H1 (cell line): ENCODE measurements around the gene MED13. TPM values are rescaled to one million over a fixed set of nuclear protein-coding genes. Genes with fewer than 3 reads are reported as not detected.
A peak's percentile ranks its signal among the peaks of the same experiment; 100 is the strongest.

Source experiments
- CTCF ChIA-PET: fragments of 300-600 bp; sonication (Branson Sonifier 250); formaldehyde crosslinking; loops from one replicate; lab custom pipeline; 2021; ENCODE audit not compliant: partially characterized antibody; lab: Charles Lee
- POLR2A ChIA-PET: fragments of 300-600 bp; sonication (Branson Sonifier 250); formaldehyde crosslinking; loops from one replicate; lab custom pipeline; 2021; ENCODE audit warnings: inconsistent platforms; ENCODE audit not compliant: partially characterized antibody; lab: Charles Lee
- DNase-seq, 2 experiments: peaks; one replicate each; pipeline versions ENCODE4 v3.0.0 to v3.0.0-alpha.2; 2010 to 2022; ENCODE audit warnings: low spot score in 2 of 2, low read depth in 1 of 2, mixed read lengths in 1 of 2
- FAIRE-seq: peaks from 2 replicates; lab custom pipeline; 2011; peaks lifted over from hg19 to GRCh38; lab: Jason Lieb, UNC
- H2AFZ ChIP-seq: 2 replicates; pipeline ENCODE4 v1.8.1; 2012; ENCODE audit warnings: low read length, inconsistent platforms
- H2AK5ac ChIP-seq: 2 replicates; pipeline ENCODE4 v1.6.1; 2013; ENCODE audit warnings: low read depth, low read length
- H2BK120ac ChIP-seq: replicated peaks from 2 replicates; pipeline ENCODE3; 2013; ENCODE audit warnings: low read depth, low read length, inconsistent platforms
- H2BK12ac ChIP-seq: 2 replicates; pipeline ENCODE4 v1.6.1; 2013; ENCODE audit warnings: low read depth, low read length
- H2BK15ac ChIP-seq: 2 replicates; pipeline ENCODE4 v1.6.1; 2013; ENCODE audit warnings: low read length
- H2BK20ac ChIP-seq: 2 replicates; pipeline ENCODE4 v1.6.1; 2013; ENCODE audit warnings: low read length
- H2BK5ac ChIP-seq: 2 replicates; pipeline ENCODE4 v1.6.1; 2013; ENCODE audit warnings: low read depth, low read length
- H3K14ac ChIP-seq: 2 replicates; pipeline ENCODE4 v1.6.1; 2013; ENCODE audit warnings: inconsistent platforms; ENCODE audit not compliant: insufficient read length
- H3K18ac ChIP-seq: 2 replicates; pipeline ENCODE4 v1.6.1; 2013; ENCODE audit warnings: low read length; ENCODE audit errors: extremely low read depth
- H3K23ac ChIP-seq: 2 replicates; pipeline ENCODE4 v1.6.1; 2013; ENCODE audit warnings: inconsistent platforms; ENCODE audit not compliant: insufficient read length
- H3K23me2 ChIP-seq: 2 replicates; pipeline ENCODE4 v1.6.1; 2013; ENCODE audit warnings: low read depth, low read length
- H3K27ac ChIP-seq: 2 replicates; pipeline ENCODE4 v1.6.1; 2011; ENCODE audit warnings: low read depth, low read length, inconsistent platforms
- H3K27me3 ChIP-seq, 4 experiments: replicated peaks in 1 of 4; 1 replicate in 1 of 4; 2 replicates in 3 of 4; pipeline versions ENCODE4 v1.6.1 to v1.8.1; 2011 to 2013; ENCODE audit warnings: low read length in 3 of 4, mild to moderate bottlenecking in 3 of 4, inconsistent platforms in 2 of 4, mixed read lengths in 2 of 4, moderate library complexity in 1 of 4; ENCODE audit not compliant: control insufficient read depth in 3 of 4, insufficient read depth in 3 of 4; ENCODE audit errors: extremely low read depth in 1 of 4
- H3K36me3 ChIP-seq, 4 experiments: 2 replicates each; pipeline versions ENCODE4 v1.6.1 to v1.8.1; 2011 to 2013; ENCODE audit warnings: mild to moderate bottlenecking in 4 of 4, low read length in 3 of 4, moderate library complexity in 2 of 4, control low read depth in 1 of 4, inconsistent platforms in 1 of 4; ENCODE audit not compliant: insufficient read depth in 4 of 4, control insufficient read depth in 2 of 4
- H3K4ac ChIP-seq: replicated peaks from 2 replicates; pipeline ENCODE3; 2013; ENCODE audit warnings: low read length, low read depth, mixed read lengths, inconsistent platforms; ENCODE audit not compliant: insufficient read length
- H3K4me1 ChIP-seq, 4 experiments: replicated peaks in 1 of 4; 1 replicate in 1 of 4; 2 replicates in 3 of 4; pipeline versions ENCODE4 v1.6.1 to v1.8.1; 2011 to 2013; ENCODE audit warnings: low read length in 3 of 4, inconsistent platforms in 2 of 4, mixed read lengths in 1 of 4; ENCODE audit not compliant: insufficient read depth in 4 of 4, control insufficient read depth in 3 of 4
- H3K4me2 ChIP-seq, 2 experiments: 2 replicates each; pipeline versions ENCODE4 v1.6.1 to v1.8.1; 2011 to 2013; ENCODE audit warnings: low read depth in 2 of 2, low read length in 2 of 2, control low read depth in 1 of 2, inconsistent platforms in 1 of 2, mild to moderate bottlenecking in 1 of 2; ENCODE audit not compliant: insufficient read depth in 1 of 2
- H3K4me3 ChIP-seq, 4 experiments: fragments of 200-600, 300-600 bp in 1 of 4; sonication (generic), shearing (Covaris generic), sonication (Bioruptor Twin) in 1 of 4; 2 replicates each; pipeline versions ENCODE4 v1.5.1 to v1.8.1; 2011 to 2016; ENCODE audit warnings: low read length in 4 of 4, low read depth in 3 of 4, control low read depth in 2 of 4, inconsistent platforms in 2 of 4, mild to moderate bottlenecking in 2 of 4, mixed read lengths in 1 of 4, moderate library complexity in 1 of 4; ENCODE audit not compliant: insufficient read depth in 2 of 4; ENCODE audit errors: extremely low read depth in 1 of 4
- H3K56ac ChIP-seq: replicated peaks from 2 replicates; pipeline ENCODE3; 2013; ENCODE audit warnings: low read depth, mild to moderate bottlenecking, mixed read lengths, low read length, inconsistent platforms; ENCODE audit not compliant: insufficient read length
- H3K79me1 ChIP-seq: 2 replicates; pipeline ENCODE4 v1.6.1; 2013; ENCODE audit warnings: low read depth, low read length, control low read depth
- H3K79me2 ChIP-seq, 2 experiments: 2 replicates each; pipeline versions ENCODE4 v1.6.1 to v1.8.1; 2012 to 2013; ENCODE audit warnings: low read length in 2 of 2, mild to moderate bottlenecking in 2 of 2, inconsistent platforms in 1 of 2; ENCODE audit not compliant: insufficient read depth in 2 of 2, control insufficient read depth in 1 of 2
- H3K9ac ChIP-seq, 4 experiments: replicated peaks in 1 of 4; 1 replicate in 1 of 4; 2 replicates in 3 of 4; pipeline versions ENCODE4 v1.6.1 to v1.8.1; 2011 to 2013; ENCODE audit warnings: low read depth in 3 of 4, low read length in 3 of 4, control low read depth in 2 of 4, mild to moderate bottlenecking in 2 of 4, moderate library complexity in 2 of 4, inconsistent platforms in 1 of 4; ENCODE audit errors: extremely low read depth in 1 of 4
- H3K9me3 ChIP-seq, 2 experiments: 2 replicates each; pipeline versions ENCODE4 v1.6.1 to v1.8.1; 2012 to 2013; ENCODE audit warnings: mild to moderate bottlenecking in 2 of 2, moderate library complexity in 2 of 2, control low read depth in 1 of 2, inconsistent platforms in 1 of 2, low read depth in 1 of 2, low read length in 1 of 2, mixed read lengths in 1 of 2; ENCODE audit not compliant: insufficient read depth in 2 of 2
- H4K20me1 ChIP-seq, 2 experiments: replicated peaks in 1 of 2; 2 replicates each; pipeline versions ENCODE3 to v1.8.1; 2011 to 2013; ENCODE audit warnings: inconsistent platforms in 2 of 2, low read length in 2 of 2, mild to moderate bottlenecking in 1 of 2; ENCODE audit not compliant: insufficient read depth in 2 of 2, control insufficient read depth in 1 of 2
- H4K5ac ChIP-seq: 2 replicates; pipeline ENCODE4 v1.6.1; 2013; ENCODE audit warnings: low read length, low read depth, mixed read lengths, inconsistent platforms; ENCODE audit not compliant: insufficient read length
- H4K8ac ChIP-seq: 2 replicates; pipeline ENCODE4 v1.8.0; 2013; ENCODE audit warnings: mild to moderate bottlenecking, moderate library complexity, low read length, inconsistent platforms; ENCODE audit not compliant: insufficient read depth; ENCODE audit errors: extremely low read depth
- H4K91ac ChIP-seq: replicated peaks from 2 replicates; pipeline ENCODE3; 2013; ENCODE audit warnings: low read length, mixed read lengths, inconsistent platforms; ENCODE audit not compliant: insufficient read length
- CREB1 ChIP-seq: IDR thresholded peaks from 2 replicates; pipeline ENCODE4 v1.6.1; 2012; ENCODE audit warnings: inconsistent platforms
- MAFK ChIP-seq: IDR thresholded peaks from 2 replicates; pipeline ENCODE4 v1.6.1; 2012; ENCODE audit warnings: low read depth, mild to moderate bottlenecking, improper control_type of control experiment, low read length
- SIN3A ChIP-seq, 2 experiments: IDR thresholded peaks in 1 of 2; conservative IDR thresholded peaks in 1 of 2; 2 replicates each; pipeline ENCODE4 v1.6.1; 2011 to 2012; ENCODE audit warnings: low read length in 2 of 2, improper control_type of control experiment in 1 of 2, low read depth in 1 of 2, mild to moderate bottlenecking in 1 of 2
- WGBS, 2 experiments: shearing (Covaris generic) in 1 of 2; methylation state at CpG; one replicate each; pipeline versions ENCODE4 v1.1.6 to v1.1.7; 2013 to 2015; ENCODE audit warnings: low lambda C conversion rate in 2 of 2, mixed read lengths in 2 of 2, inconsistent platforms in 1 of 2, low coverage in 1 of 2, missing lambda C conversion rate in 1 of 2; ENCODE audit not compliant: insufficient replicate concordance in 2 of 2, insufficient coverage in 1 of 2, insufficient read length in 1 of 2; ENCODE audit errors: extremely low coverage in 1 of 2, missing lambda C conversion rate in 1 of 2; 5-methylcytosine and 5-hydroxymethylcytosine counted together
- polyA plus RNA-seq, 7 experiments: library from polyadenylated mRNA; depleted of rRNA in 3 of 7; stranded (reverse) in 5 of 7; unstranded in 2 of 7; fragments of >200 nt in 5 of 7; fragments of 200-250 nt in 2 of 7; gene quantifications; 1 replicate in 5 of 7; 2 replicates in 1 of 7; 4 replicates in 1 of 7; pipeline versions ENCODE4 v1.2.1 to v1.2.3, GENCODE V29; 2011 to 2013; ENCODE audit warnings: missing spikeins in 2 of 7, mixed read lengths in 2 of 7
- total RNA-seq: library from RNA; stranded (reverse); fragmentation: NEBNext Ultra II Directional; extraction: Animal tissue kit (Norgen Biotek cat#: 25700); gene quantifications from 2 replicates; pipeline ENCODE4 v1.2.1, GENCODE V29; 2021

The MED13 gene
- total and polyA plus RNA-seq, 2 of the 8 experiments (the other 6 are each of a cell fraction or from before 2014, with no cell fraction given): 11.3 to 44.8 TPM

- Histone ChIP-seq H4K5ac (no peak overlapping the region), H2BK120ac (no peak overlapping the region), H3K23ac (no peak overlapping the region), H3K79me1 (no peaks in the 10 kb centered on the region), H4K91ac (no peak overlapping the region), H3K4me2 (no peak overlapping the region), H3K4ac (no peak overlapping the region), H2BK12ac (no peak overlapping the region), H3K27ac (no peak overlapping the region), H3K56ac (no peak overlapping the region), H3K27me3 (no peaks in the 10 kb centered on the region), H3K9ac (no peak overlapping the region), H3K4me1 (peaks cover 0 to 3% (median 0%) of the 10 kb centered on the region in 4 experiments; a peak in 1 of 7 replicates), H2BK20ac (no peak overlapping the region), H2AFZ (no peak overlapping the region), H3K4me3 (no peak overlapping the region), H3K23me2 (no peaks in the 10 kb centered on the region), H4K20me1 (no peaks in the 10 kb centered on the region), H3K36me3 (no peaks in the 10 kb centered on the region), H3K9me3 (no peaks in the 10 kb centered on the region), H3K14ac (no peak overlapping the region), H2BK15ac (no peak overlapping the region), H3K79me2 (no peaks in the 10 kb centered on the region), H4K8ac (no peak overlapping the region), H2AK5ac (no peak overlapping the region), H3K18ac (no peak overlapping the region), H2BK5ac (no peak overlapping the region)
- TF ChIP-seq MAFK: peak; percentile 64; the same call in 1 of the 2 replicates
- TF ChIP-seq CREB1: no peak
- TF ChIP-seq SIN3A (conservative IDR thresholded peaks at IDR 0.05 in 1 of 2, IDR thresholded peaks at IDR 0.05 in 1 of 2; ENCODE audit: low read depth in 1 of 2, low read length in 2 of 2): no peak
- FAIRE-seq: no peak
- ChIA-PET POLR2A (no interaction called here), CTCF (interaction anchor here (1.3 to 4.3 kb wide), 2 partner anchors 19 to 39 kb away, joined by 3 to 25 read pairs; no protein-coding TSS in a partner anchor)
- 87% methylated on average over 2 of the region's 2 CpGs; no CpG with 5 or more reads in 1 of the 2 experiments for WGBS, 2 experiments
- DNase-seq: no peak
Observed at GRCh38 chr17:62070900-62071299, 5.8 kb upstream of the MED13 start.
